Measurements from ENCODE around the gene PAAF1.

DNA sequence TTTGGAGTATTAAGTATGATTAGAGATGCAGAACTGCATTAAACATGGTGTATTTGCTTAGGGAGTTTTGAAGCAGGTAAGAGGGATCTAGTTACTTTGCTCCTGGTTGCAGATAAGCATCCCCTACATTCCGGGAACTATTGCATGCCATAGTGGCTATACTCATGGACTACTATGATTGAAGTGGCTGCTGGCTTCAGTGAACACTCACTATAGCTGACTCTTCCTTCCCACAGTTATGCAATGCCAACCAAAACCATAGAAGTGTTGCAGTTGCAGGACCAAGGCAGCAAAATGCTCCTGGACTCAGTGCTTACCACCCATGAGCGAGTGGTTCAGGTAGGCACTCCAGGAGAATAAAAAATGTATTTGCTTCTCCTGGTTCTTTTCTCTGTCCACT, 17.1 kb upstream of the PAAF1 start:
- no peak for TF ChIP-seq CTCF (IDR thresholded peaks at IDR 0.05; ENCODE audit: low read depth, low read length, poor library complexity, severe bottlenecking)
- no peak for TF ChIP-seq EZH2phosphoT487 (IDR thresholded peaks at IDR 0.05; ENCODE audit: borderline replicate concordance, low read length)

Measured in DOHH2 (cell line).